ENCODE measurements around the gene NR3C2. TPM values are rescaled to one million over a fixed set of nuclear protein-coding genes. Genes with fewer than 3 reads are reported as not detected.
"Not testable (repeated sequence)": the region's sequence is repeated elsewhere in the genome, so short reads cannot be mapped to it uniquely, and the experiment has no call there.

The NR3C2 gene
- total RNA-seq, 1 donor from 2014 or later = 5.7 TPM

DNA sequence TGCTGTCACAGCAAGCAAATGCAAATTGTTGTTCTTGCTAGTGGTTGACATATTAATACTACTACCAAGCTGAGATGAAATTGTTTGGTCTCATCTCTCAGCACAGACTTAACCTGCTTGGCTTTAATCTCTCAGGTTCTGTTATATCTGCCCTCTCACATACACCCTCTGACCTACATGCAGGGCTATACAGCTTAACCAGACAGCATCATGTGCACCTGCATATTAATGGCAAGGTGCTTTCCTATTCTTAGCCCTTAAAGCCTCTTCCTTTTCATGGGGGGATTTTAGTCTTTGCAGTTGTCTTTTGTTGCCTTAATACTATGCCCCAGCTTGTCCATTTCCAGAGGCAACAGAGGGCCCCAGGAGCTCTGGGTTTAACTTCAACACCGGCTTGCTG lies 114.5 kb downstream of the NR3C2 start:
- no peak for FAIRE-seq
- no peak for DNase-seq (ENCODE audit: low spot score in 2 of 2)

DNA sequence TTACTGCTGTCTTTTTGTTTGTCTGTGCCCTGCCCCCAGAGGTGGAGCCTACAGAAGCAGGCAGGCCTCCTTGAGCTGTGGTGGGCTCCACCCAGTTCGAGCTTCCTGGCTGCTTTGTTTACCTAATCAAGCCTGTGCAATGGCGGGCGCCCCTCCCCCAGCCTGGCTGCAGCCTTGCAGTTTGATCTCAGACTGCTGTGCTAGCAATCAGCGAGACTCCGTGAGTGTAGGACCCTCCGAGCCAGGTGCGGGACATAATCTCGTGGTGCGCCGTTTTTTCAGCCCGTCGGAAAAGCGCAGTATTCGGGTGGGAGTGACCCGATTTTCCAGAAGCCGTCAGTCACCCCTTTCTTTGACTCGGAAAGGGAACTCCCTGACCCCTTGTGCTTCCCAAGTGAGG lies 118.9 kb downstream of the NR3C2 start:
- FAIRE-seq; DNase-seq (ENCODE audit: low spot score in 2 of 2): not testable (repeated sequence)

DNA sequence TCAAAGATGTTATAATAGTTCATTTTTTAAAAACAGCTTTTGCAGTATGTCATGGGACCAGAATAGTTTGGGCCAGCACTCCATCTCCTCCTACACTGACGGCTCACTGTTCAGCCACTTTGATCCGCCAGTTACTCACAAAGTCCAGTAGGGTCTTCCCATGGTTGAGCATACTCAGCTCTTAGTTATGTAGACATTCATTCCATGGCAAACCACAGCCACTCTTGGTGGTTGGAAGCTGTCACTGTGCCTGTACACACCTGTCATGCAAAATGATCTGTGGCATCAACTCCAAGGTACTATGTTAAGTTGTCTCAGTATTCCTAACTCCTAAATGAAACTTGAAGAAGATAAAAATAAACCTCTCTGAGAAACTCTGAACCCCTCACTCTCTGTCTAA lies 127.2 kb downstream of the NR3C2 start:
- FAIRE-seq = no peak
- no peak for DNase-seq (ENCODE audit: low spot score in 2 of 2)

DNA sequence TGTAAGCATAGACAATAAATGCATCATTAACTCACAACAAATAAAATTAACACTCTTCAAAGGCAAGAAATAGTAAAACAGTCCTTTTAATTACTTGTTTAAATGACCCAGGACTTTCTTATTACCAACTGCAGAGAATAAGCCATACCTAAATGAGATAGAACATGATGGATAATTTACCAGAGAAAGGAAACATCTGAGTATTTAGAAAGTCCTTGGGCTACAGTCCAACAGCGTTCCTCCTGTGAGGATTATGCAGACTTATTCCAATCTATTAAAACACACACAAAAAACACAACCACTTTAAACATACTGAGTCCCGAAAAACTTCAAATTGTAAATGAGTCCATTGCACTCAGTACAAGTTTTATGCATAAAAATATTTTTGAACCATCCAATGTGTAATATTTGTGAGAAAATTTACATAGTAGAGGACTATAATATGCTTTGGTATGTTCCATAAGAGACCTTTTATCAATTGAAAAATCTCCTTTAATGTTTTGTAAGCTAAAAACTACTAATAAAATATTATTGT lies 129.2 kb downstream of the NR3C2 start:
- FAIRE-seq (no peak), DNase-seq (ENCODE audit: low spot score in 2 of 2) (no peak)

DNA sequence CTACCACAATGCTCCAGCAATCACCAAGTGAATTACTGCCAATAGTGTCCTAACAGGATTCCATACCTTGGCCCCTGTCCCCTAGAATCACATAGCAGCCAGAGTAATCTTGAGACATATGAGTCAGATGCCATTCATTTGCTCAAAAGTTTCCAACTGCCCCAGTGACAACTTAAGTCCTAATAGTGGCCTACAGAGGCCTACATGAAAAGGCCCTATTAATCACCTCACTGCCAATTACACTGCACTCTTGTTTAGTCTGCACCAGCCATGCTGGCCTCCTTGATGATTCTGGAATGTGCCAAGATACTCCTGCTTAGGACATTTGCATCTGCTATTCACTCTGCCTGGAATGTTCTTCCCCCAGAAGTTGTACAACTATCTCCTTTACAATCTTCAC lies 130.7 kb downstream of the NR3C2 start:
- DNase-seq (ENCODE audit: low spot score in 2 of 2) (no peak), FAIRE-seq (no peak)

DNA sequence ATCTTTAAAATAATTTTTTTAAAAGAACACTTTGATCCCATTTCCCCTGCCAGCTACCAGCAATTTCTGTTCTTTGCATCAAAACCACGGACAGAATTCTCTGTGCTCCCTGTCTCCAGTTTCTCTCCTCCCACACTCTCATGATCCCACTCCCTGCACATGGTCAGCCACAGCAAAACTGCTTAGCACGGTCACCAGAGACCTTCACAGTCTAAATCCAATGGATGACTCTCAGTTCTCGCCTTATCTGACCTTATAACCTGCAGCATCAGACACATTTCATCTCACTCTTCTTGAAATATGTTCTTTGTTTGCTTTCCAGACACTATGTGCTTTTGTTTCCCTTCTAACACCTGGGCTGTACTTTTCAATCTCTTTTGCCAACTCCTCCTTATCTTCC lies 131.5 kb downstream of the NR3C2 start:
- FAIRE-seq (no peak), DNase-seq (ENCODE audit: low spot score in 2 of 2) (no peak)

DNA sequence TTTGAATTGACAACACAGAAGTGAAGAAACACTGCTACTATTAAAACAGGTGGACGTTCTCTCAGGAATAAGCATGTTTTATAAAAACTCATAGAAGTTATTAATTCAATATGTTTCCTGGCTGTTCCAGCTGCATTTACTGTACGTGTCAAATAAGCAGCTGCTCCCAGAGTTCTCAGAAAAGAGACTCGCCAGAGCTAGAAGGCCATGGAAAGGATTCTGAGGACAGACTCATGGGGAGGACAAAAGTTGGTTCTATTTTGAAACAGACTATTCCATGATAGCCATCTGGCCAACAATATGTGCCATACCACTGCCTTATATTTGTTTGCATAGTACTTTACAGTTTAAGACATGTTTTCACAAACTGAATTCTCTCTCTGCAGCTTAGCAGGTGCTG lies 136.5 kb downstream of the NR3C2 start:
- DNase-seq (ENCODE audit: low spot score in 2 of 2) (no peak), FAIRE-seq (no peak)

DNA sequence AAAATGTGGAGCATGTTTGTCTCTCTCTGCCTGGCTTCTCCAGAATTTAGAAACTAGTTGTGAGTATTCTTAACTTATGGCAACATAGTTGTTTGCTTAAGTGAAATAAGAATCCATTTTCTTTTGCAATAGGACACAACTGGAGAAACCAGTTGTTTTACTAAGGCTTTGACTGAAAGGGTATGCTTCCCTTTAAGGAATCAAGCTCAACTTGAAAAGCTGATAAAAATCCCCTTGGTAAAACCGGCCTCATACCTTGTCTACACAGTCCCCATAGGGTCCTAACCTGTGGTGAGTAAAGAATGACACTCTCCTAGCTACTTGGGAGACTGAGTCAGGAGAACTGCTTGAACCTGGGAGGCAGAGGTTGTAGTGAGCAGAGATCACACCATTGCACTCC lies 139.8 kb downstream of the NR3C2 start:
- FAIRE-seq (no peak), DNase-seq (ENCODE audit: low spot score in 2 of 2) (no peak)

DNA sequence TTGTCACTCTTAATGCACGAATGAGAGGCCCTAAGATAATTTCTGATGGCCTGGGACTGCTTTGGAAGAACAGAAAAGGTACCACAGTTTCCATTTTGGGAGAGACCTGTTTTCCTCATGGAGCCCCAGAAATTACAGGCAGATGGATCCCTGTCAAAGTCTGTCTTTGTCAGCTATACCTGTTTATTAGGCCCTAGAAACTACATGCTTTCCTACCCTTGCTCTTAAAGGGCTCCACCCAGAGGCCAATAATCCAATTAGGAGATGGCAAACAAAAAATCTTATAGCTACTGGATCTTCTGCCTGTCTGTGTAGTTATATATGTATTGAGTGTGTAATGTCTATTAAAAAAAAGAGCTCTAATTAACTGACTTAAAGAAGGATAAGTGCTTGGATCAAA lies 141.3 kb downstream of the NR3C2 start:
- DNase-seq (ENCODE audit: low spot score in 2 of 2) (no peak), FAIRE-seq (no peak)

DNA sequence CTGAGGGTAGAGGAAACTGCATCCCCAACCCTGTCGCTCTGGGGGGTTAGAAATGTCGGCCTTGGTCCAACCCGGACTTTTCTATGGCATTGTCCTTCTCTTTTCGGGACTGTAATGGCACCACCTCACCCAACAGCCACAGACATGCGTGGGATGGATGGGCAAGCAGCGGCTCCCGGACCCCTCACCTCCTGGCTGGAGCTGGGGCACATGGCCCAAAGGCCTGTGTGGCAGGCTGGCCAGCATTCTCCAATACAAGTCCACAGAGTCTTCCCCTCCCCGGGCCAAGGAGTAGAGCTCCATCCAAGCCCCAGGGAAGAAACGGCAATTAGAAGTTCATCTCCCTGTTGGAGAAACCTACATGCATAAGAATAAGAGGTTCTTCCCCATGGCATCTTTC lies 142.9 kb downstream of the NR3C2 start:
- DNase-seq (ENCODE audit: low spot score in 2 of 2) = no peak
- FAIRE-seq = no peak

DNA sequence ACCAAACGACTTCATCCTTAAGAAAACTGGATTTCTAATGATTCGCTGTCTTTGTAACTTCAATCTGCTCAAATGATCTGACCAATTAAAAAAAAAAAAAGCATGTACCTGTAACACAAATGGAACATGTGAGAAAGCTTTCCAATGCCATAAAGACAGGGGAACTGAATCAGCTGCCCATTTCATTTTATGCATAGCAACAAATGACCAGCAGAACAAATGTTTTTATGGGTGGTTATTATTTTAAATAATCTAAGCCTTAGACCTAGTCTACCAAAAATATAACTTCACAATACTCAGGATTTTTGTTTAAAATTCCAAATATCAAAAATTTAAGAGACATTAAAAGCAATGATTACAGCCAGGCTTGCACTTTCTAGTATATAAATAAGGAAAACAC lies 145.7 kb downstream of the NR3C2 start:
- DNase-seq (ENCODE audit: low spot score in 2 of 2) = no peak
- no peak for FAIRE-seq

DNA sequence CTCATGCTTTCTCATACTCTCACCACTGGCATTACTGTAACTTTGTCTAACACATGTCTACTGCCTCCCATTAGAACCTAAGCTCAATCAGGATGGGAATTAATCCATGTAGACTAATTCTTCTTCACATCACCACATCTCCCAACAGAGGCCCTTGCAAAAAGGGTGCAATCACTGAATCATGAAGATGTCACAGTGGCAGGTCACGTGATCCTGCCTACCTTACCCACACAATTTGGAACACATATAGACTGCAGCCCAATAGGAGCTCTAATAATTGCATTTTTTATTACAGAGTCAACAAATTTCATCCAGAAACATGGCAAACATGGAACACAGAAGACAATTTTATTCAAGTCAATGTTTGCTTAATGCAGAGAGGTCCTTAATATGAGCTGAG lies 146.6 kb downstream of the NR3C2 start:
- FAIRE-seq (no peak), DNase-seq (ENCODE audit: low spot score in 2 of 2) (no peak)

DNA sequence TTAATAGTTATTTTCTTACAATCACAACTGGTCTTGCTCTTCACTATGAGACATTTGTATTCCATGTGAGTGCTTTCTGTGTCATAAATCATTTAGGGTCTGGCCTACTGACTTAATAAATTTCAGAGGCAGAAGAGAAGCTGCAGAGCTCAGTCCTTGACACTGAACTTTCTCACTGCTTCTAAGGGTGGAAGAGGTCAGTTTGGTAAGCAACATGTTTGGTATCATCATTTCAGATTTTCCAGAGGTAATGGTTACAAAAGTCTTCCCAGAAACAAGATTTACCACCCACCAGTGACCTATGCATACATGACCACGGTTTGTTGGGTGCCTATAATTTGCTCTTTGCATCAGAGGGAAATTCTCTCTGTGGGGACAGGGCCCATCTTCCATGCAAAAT lies 148.6 kb downstream of the NR3C2 start:
- FAIRE-seq (no peak), DNase-seq (ENCODE audit: low spot score in 2 of 2) (no peak)

DNA sequence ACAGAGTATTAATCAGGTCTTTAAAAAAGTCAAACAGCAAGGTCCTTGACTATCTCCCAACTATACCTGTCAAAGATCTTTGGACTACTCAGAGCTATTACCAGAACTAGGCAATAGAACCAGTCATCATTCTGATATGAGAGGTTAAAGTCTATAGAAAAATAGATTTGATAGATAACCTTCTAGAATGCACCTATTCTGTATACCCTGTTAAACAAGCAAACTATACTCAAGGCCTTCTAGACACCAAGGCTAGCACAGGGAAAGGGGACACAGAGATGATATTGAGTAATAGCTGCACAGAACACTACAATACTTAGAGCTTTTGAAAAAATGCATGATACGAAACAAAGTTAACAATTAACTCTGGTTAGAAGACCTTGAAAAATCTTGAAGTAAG lies 149.5 kb downstream of the NR3C2 start:
- DNase-seq (ENCODE audit: low spot score in 2 of 2) (no peak), FAIRE-seq (no peak)

DNA sequence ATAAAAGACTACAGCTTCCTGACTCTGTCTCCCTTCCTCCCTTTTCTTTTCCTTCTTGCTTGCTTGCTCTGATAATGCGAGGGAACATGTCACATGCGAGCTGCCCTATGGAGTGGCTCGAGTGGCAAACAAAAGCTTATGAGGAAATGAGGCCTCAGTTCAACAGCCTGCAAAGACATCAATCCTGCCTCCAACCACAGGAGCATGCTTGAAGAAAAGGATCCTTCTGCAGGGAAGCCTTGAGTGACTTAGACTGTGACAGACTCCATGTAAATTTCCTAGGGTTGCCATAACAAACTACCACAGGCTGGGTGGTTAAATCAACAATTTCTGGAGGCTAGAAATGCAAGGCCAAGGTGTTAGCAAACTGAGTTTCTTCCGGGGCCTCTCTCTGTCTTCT lies 152.5 kb downstream of the NR3C2 start:
- no peak for DNase-seq (ENCODE audit: low spot score in 2 of 2)
- FAIRE-seq = no peak

DNA sequence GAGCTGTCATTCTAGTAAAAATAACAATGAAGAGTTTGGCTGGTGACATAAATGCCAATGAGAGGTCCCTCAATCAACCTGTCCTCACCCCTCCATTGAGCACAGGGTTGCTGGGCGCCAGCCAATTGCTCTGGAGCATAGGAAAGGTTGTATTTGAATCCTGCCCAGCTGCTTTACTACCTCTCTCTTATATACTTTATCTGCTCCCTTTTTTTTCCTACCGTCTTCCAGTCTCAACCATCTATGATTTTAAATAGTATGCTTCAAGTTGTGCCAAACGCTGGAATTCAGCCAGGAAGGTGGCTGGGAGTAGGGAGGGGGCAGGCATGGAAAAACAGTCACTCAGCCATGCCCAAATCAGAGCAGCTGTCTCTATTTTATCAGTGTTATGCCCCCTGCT lies 153.8 kb downstream of the NR3C2 start:
- no peak for FAIRE-seq
- no peak for DNase-seq (ENCODE audit: low spot score in 2 of 2)

DNA sequence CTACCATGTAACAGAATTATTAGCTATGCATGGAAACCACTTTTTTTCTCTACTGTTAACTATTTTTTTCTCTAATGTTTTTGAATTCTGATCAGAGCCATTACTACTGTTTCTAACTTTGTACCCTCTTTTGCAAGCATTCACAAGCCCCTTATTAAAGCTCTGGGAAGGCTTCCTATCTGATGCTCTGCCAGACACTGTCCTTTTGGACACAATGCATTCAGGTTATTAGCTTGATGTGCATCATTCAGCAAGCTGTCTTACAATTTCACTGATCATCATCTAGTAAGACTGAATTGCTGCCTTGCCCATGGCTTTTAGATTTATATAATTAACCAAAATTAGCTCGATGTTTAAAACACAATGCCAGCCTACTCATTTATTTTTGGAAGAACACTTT lies 155.1 kb downstream of the NR3C2 start:
- DNase-seq (ENCODE audit: low spot score in 2 of 2) (no peak), FAIRE-seq (no peak)

DNA sequence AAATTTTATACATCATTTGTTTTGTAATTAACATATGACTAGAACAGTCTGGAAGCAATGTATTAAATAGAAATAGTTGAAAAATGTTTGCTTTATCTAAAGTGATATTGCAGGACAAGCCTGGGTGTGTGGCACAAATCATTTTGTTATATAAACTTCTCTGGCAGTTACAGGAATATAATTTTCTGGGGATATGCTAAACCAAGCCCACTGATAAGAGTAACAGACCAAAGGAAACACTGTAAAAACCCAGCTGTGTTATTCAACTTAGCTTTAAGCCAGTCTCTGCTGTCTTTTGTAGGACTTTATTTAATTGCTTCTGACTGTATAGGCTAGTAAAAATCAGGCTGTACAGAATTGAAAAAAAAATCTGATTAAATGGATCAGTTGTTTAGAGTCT lies 156.2 kb downstream of the NR3C2 start:
- FAIRE-seq (no peak), DNase-seq (ENCODE audit: low spot score in 2 of 2) (no peak)

DNA sequence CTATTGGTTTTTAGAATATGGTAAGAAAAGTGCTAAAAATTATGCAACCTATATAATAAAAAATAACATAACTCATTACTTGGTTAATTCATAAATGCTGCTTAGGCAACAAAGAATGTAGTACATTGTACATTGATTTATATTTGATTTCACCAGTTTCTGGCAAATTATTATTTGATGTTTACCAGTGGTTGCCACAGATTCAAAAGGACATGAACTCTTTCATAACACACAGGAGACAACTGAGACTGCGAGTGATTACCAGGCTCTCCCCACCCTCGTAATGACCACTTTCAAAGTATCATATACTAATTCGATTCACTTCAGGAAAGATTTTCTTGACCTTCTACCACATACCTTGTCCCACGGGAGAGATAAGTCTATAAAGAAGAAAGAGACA lies 158.5 kb downstream of the NR3C2 start:
- DNase-seq (ENCODE audit: low spot score in 2 of 2) (no peak), FAIRE-seq (no peak)

DNA sequence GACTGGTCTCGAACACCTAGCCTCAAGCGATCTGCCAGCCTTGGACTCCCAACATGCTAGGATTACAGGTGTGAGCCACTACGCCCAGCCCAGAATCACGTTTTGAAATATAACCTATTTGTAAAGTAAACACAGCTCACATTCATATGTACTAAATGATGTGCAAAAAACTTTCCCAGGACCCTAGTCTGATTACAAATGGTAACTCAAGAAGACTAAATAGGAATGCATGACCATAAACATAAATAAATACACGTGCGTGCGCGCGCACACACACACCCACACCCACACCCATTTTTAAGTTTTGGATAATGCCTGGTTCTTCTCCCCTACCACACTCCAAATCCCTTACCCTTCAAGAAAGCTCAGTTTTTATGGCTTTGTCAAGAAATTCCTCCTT lies 163.9 kb downstream of the NR3C2 start:
- DNase-seq (ENCODE audit: low spot score in 2 of 2) (no peak), FAIRE-seq (no peak)

DNA sequence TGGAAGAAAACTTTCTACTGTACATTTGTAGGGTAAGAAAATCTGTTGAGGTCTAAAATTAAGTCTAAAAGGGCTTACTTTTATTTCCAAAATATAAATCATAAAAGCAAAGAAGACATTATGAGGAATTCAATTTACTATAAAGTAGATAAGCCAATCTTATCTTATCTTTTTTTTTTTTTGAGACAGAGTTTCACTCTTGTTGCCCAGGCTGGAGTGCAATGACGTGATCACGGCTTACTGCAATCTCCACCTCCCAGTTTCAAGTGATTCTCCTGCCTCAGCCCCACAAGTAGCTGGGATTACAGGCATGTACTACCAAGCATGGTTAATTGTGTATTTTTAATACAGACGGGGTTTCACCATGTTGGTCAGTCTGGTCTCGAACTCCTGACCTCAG lies 166.9 kb downstream of the NR3C2 start:
- FAIRE-seq = no peak
- no peak for DNase-seq (ENCODE audit: low spot score in 2 of 2)

DNA sequence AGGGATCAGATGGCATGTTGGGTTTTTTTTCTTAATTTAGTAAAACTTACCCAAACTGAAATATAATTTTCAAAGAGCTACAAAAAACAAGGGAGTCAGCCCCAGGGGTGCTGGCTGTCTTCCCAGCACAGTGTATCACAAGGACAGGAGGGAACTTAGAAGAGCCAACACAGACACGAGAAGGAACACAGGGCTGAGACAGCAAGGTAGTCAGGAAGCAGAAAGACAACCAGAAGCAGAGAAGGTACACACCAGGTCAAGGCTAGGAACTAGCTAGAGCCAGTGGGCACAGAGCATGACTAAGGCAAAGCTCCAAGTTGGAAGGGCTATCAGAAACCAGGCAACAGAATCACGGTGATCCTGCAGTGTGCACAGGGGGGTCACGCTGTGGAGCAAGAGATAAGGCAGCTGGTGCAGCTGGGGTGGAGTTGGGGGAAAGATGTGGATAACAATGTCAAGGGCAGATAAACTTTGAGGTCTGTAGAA lies 168.7 kb downstream of the NR3C2 start:
- DNase-seq (ENCODE audit: low spot score in 2 of 2) = no peak
- no peak for FAIRE-seq

DNA sequence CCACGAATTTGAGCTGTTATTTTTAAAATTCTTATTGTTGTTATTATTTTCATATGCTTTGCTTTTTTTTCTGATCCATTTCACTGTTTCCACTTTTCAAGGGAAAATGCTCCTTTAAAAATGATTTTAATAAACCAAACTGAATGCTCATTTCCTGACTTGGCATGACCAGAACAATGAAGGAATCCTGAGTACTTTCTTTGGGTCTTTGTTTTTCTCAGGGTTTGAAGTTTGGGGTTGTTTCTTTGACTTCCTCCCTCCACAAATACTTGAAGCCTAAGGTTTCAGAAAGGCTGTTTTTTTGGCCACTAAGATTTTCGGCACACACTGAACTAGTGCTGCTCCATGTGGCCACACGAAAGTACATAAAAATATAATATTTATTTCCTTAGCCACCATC lies 171.0 kb downstream of the NR3C2 start:
- DNase-seq (ENCODE audit: low spot score in 2 of 2) (no peak), FAIRE-seq (no peak)
